Gastroesophageal sphincter (tissue), 3 donors: ENCODE results near the gene ZNF681.

ENCODE experiments used
- EP300 ChIP-seq: sonication (generic); formaldehyde crosslinking; IDR thresholded peaks from one replicate; pipeline ENCODE4 v1.6.1; 2017; ENCODE audit warnings: antibody characterized with exemption, mild to moderate bottlenecking
- POLR2A ChIP-seq, 2 donors: fragments of 450-650 bp; IDR thresholded peaks; one replicate each; pipeline ENCODE4 v1.6.1; 2017; ENCODE audit warnings: antibody characterized with exemption in 2 of 2, mild to moderate bottlenecking in 2 of 2, moderate library complexity in 1 of 2
- TF ChIP-seq, protein P1 (sequence below), 4 experiments: fragments of 200-600 bp in 2 of 4; fragments of 450-650 bp in 2 of 4; sonication (generic) in 1 of 4; IDR thresholded peaks; one replicate each; pipeline ENCODE4 v1.5.1; 2017 to 2019; ENCODE audit warnings: antibody characterized with exemption in 4 of 4, mild to moderate bottlenecking in 2 of 4, moderate library complexity in 2 of 4

- TF ChIP-seq, protein P1, sequence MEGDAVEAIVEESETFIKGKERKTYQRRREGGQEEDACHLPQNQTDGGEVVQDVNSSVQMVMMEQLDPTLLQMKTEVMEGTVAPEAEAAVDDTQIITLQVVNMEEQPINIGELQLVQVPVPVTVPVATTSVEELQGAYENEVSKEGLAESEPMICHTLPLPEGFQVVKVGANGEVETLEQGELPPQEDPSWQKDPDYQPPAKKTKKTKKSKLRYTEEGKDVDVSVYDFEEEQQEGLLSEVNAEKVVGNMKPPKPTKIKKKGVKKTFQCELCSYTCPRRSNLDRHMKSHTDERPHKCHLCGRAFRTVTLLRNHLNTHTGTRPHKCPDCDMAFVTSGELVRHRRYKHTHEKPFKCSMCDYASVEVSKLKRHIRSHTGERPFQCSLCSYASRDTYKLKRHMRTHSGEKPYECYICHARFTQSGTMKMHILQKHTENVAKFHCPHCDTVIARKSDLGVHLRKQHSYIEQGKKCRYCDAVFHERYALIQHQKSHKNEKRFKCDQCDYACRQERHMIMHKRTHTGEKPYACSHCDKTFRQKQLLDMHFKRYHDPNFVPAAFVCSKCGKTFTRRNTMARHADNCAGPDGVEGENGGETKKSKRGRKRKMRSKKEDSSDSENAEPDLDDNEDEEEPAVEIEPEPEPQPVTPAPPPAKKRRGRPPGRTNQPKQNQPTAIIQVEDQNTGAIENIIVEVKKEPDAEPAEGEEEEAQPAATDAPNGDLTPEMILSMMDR (IDR thresholded peaks at IDR 0.05): no peak
- TF ChIP-seq EP300: no peak
- no peak for TF ChIP-seq POLR2A (IDR thresholded peaks at IDR 0.05)
Observed at GRCh38 chr19:23801803-23802202, 43.1 kb upstream of the ZNF681 start.
